HL-60 (cell line): ENCODE data around the gene BTC.

Experiments
- POLR2AphosphoS5 ChIP-seq: IDR thresholded peaks from 2 replicates; pipeline ENCODE4 v1.6.1; 2012; ENCODE audit warnings: low read depth
- TF ChIP-seq, protein P1 (sequence below): IDR thresholded peaks from one replicate; pipeline ENCODE4 v1.5.1; 2011; ENCODE audit warnings: low read length, control low read depth, inconsistent platforms; ENCODE audit not compliant: insufficient read depth

DNA sequence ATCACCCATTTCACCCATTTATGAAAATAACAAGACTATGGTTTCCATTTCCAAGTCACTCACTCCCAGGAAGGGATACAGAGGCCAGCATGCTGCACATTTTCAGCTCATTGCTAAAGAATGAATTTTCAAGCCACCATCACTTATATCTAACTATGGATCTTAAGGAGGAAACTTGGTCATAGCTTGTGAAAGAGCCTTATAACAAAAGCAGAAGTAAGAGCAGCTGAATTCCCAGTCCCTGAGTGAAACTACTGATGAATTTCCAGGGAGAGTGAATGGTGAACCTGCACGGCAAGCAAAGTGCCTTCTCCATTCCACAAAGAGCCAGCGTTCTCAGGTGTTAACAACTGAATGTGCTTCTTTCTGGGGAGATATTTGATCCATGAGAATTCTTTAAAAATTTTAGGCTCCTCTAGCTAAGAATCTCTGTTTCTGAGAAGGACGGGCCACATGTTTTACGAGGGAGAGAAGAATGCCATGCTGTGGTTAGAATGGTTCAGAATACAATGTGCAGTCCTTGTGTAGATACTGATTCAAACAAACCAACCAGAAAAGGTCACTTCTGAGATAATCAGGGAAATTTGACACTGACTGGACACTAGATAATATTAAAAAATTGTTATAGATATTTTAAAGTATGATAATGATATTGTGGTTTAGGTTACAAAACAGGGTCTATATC lies 24.0 kb downstream of the BTC start:
- TF ChIP-seq, protein P1, sequence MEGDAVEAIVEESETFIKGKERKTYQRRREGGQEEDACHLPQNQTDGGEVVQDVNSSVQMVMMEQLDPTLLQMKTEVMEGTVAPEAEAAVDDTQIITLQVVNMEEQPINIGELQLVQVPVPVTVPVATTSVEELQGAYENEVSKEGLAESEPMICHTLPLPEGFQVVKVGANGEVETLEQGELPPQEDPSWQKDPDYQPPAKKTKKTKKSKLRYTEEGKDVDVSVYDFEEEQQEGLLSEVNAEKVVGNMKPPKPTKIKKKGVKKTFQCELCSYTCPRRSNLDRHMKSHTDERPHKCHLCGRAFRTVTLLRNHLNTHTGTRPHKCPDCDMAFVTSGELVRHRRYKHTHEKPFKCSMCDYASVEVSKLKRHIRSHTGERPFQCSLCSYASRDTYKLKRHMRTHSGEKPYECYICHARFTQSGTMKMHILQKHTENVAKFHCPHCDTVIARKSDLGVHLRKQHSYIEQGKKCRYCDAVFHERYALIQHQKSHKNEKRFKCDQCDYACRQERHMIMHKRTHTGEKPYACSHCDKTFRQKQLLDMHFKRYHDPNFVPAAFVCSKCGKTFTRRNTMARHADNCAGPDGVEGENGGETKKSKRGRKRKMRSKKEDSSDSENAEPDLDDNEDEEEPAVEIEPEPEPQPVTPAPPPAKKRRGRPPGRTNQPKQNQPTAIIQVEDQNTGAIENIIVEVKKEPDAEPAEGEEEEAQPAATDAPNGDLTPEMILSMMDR, result no peak
- TF ChIP-seq POLR2AphosphoS5, result no peak
